GM19452 (cell line): ENCODE measurements around the gene PIK3R6.

Source experiments
- ATAC-seq: cut with Tn5 transposase; IDR thresholded peaks from one replicate; pipeline ENCODE4 v1.9.1; 2021; ENCODE audit not compliant: unreplicated experiment

PIK3R6 gene

DNA sequence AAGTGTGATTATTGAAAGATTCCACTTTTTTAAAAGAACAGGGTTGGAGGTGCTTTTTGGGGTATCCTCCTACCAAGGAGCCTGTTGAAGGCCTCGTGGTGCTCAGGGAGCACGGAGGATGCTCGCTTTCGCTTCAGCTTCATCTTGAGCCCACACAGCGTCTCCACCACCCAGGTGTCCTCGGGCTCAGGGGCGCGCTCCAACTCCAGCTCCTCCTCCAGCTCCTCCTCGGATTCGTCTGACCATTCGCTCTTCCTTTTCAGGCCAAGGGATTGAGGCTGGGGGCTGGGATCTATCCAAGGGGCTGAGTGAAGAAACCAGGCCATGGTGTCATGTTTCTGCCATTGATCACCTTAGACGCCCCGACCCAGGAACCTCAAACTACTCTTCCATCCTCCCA lies 110.3 kb downstream of the PIK3R6 start:
- ATAC-seq = no peak

DNA sequence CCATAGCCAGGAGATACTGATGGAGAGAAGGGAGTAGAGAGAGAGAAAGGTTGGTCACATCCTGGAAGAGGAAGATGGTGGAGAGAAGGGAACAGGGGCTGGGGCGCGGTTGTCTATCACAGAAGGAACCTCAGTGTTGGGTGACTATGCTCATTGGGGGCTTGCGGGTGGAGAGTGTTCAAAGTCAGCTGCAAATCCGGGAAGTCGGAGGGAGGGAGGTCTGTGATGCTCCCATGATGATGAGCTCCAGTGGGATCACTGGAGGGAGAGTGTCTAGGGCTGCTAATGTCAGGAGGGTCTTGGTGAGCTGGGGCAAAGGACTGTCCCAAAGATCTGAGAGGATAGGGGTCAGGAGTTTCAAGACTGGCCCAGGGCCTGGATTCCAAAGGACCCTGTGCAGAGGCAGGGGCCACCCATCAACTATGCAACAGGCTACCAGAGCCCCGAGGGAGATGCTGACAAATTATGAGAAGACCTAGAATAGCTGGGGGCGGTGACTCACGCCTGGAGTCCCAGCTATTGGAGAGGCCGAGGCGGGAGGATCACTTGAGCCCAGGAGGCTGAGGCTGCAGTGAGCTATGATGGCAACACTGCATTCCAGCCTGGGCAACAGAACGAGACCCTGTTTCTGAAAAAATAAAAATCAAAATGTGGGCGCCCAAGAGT lies 111.8 kb downstream of the PIK3R6 start:
- ATAC-seq = no peak

DNA sequence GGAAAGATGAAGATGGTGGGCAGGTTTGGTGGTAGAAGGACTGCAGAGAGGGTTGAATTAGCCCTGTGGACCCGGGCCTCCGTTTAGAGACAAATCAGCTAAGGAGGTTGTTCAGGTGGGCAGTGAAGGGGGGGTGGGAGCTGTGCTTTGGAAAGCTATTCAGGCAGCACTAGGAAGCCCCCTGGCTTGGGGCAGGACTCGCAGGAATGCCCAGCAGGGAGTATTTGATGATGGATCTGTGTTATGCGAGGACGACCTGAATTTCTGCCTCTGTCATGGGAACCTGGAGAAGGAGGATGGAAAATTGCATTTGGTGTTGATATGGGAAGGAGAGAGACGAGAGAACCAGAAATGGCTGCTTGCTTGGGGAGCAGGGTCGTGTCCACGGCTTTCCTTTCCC lies 112.6 kb downstream of the PIK3R6 start:
- ATAC-seq = no peak

DNA sequence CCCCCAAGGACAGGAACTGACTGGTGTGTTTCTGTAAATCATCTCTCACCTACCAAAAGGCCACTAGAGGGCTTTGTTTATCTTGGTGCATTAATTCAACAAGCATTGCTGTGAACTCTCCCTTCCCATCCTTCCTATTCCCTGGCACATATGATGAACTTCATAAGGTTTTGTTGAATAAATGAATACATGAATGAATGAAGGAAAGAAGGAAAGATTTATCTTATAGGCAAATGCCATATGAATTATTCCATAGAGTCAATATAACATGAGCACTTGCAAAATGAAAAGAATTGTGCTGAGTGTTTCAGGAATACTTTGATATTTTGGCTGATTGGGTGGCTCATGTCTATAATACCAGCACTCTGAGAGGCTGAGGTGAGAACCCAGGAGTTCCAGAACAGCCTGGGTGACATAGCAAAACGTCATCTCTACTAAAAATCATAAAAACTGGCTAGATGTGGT lies 113.5 kb downstream of the PIK3R6 start:
- ATAC-seq = no peak

DNA sequence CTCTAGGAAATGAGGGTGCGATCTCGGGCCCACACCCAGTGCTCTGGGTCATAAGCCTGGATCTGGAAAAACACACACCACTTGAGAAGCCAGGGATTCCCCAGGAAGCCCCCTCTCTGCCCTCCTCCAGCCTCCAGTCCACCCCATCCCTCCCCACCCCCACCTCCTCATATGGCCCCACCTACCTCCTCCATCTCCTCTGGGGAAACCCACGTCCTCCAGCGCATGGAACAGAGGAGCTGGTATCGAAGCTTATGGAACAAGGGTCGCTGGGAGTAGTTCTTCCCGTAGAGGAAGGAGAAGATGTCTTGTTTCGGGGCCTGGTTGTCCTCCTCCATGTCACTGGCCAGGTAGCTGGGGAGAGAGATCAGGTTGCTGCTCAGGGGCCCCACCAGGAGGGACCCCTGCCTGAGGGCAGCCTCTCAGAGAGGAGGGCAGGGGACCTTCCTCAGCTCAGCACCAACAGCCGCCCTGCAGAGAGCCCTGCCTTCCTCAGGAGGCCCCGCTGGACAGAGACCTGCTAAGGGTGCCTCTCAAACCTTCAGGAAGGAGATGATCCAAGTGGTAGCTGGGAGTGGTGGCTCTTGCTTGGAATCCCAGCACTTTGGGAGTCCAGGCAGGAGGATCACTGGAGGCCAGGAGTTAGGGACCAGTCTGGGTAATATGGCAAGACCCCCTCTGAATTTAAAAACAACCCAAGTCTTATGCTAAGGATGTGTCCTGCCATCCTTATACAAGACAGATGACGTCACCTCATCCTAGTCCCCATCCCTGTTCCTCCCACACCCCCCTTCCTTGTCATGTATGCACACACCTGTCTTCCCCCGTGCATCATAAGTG lies 114.1 kb downstream of the PIK3R6 start:
- no peak for ATAC-seq
